H1 (cell line): ENCODE data around the gene TTBK2.

Source experiments
- CEBPB ChIP-seq: IDR thresholded peaks from 2 replicates; pipeline ENCODE4 v1.6.1; 2012; ENCODE audit warnings: low read depth, low read length
- CHD2 ChIP-seq: IDR thresholded peaks from 2 replicates; pipeline ENCODE4 v1.6.1; 2012; ENCODE audit warnings: low read length, improper control_type of control experiment
- EZH2 ChIP-seq: fragments of 200-600 bp; sonication (generic); IDR thresholded peaks from 2 replicates; pipeline ENCODE4 v1.7.1; 2012; ENCODE audit warnings: low read depth, mild to moderate bottlenecking, moderate library complexity, low read length, inconsistent platforms; ENCODE audit not compliant: severe bottlenecking
- GABPA ChIP-seq: IDR thresholded peaks from 2 replicates; pipeline ENCODE4 v1.6.1; 2011; ENCODE audit warnings: mild to moderate bottlenecking, low read length, moderate library complexity, borderline replicate concordance; ENCODE audit not compliant: insufficient read depth
- JUN ChIP-seq: IDR thresholded peaks from 2 replicates; pipeline ENCODE4 v1.6.1; 2011; ENCODE audit warnings: low read depth, mild to moderate bottlenecking, improper control_type of control experiment, low read length
- KDM1A ChIP-seq: fragments of 200-600, 300-600 bp; sonication (generic); IDR thresholded peaks from 2 replicates; pipeline ENCODE4 v1.7.1; 2016; ENCODE audit warnings: mild to moderate bottlenecking, low read length, borderline replicate concordance
- POLR2A ChIP-seq, 2 experiments: IDR thresholded peaks; 1 replicate in 1 of 2; 2 replicates in 1 of 2; pipeline ENCODE4 v1.6.1; 2011; ENCODE audit warnings: low read depth in 2 of 2, low read length in 2 of 2, mild to moderate bottlenecking in 2 of 2; ENCODE audit errors: control extremely low read depth in 1 of 2
- POLR2AphosphoS5 ChIP-seq: IDR thresholded peaks from 2 replicates; pipeline ENCODE4 v1.6.1; 2011; ENCODE audit warnings: low read depth, low read length
- SIN3A ChIP-seq, 2 experiments: IDR thresholded peaks in 1 of 2; conservative IDR thresholded peaks in 1 of 2; 2 replicates each; pipeline ENCODE4 v1.6.1; 2011 to 2012; ENCODE audit warnings: low read length in 2 of 2, improper control_type of control experiment in 1 of 2, low read depth in 1 of 2, mild to moderate bottlenecking in 1 of 2
- SIRT6 ChIP-seq: IDR thresholded peaks from one replicate; pipeline ENCODE4 v1.7.1; 2012; ENCODE audit warnings: low read length, inconsistent platforms
- SP1 ChIP-seq: IDR thresholded peaks from 2 replicates; pipeline ENCODE4 v1.6.1; 2011; ENCODE audit warnings: low read depth, low read length
- USF2 ChIP-seq: IDR thresholded peaks from 2 replicates; pipeline ENCODE4 v1.6.1; 2011; ENCODE audit warnings: low read length, improper control_type of control experiment
- TF ChIP-seq, protein P1 (sequence below), 3 experiments: IDR thresholded peaks; 1 replicate in 2 of 3; 2 replicates in 1 of 3; pipeline versions ENCODE4 v1.5.1 to v1.6.1; 2011; ENCODE audit warnings: low read length in 3 of 3, mild to moderate bottlenecking in 3 of 3, inconsistent platforms in 2 of 3, low read depth in 1 of 3, moderate library complexity in 1 of 3; ENCODE audit not compliant: insufficient read depth in 1 of 3; ENCODE audit errors: control extremely low read depth in 1 of 3

DNA sequence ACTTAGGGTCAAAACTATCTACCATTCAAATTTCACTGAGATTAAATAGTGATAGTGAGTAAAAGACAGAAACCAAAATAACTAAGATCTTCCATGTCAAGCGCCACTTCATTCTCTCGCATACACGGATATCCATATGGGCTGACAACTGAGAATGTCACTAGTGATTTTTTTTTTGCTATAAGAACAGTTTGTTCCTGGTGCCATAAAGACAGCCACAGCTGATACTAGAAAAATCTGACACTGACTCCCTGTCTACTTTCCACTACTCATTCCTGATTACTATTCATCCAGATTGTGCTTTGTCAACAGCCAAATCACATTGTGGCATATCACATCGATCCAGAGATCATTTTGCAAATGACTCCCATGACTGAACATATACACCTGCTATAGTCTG is 137.9 kb downstream of the TTBK2 start:
- no peak for TF ChIP-seq POLR2AphosphoS5
- TF ChIP-seq CEBPB = no peak
- no peak for TF ChIP-seq SIN3A (conservative IDR thresholded peaks at IDR 0.05 in 1 of 2, IDR thresholded peaks at IDR 0.05 in 1 of 2; ENCODE audit: low read depth in 1 of 2, low read length in 2 of 2)
- TF ChIP-seq, protein P1, sequence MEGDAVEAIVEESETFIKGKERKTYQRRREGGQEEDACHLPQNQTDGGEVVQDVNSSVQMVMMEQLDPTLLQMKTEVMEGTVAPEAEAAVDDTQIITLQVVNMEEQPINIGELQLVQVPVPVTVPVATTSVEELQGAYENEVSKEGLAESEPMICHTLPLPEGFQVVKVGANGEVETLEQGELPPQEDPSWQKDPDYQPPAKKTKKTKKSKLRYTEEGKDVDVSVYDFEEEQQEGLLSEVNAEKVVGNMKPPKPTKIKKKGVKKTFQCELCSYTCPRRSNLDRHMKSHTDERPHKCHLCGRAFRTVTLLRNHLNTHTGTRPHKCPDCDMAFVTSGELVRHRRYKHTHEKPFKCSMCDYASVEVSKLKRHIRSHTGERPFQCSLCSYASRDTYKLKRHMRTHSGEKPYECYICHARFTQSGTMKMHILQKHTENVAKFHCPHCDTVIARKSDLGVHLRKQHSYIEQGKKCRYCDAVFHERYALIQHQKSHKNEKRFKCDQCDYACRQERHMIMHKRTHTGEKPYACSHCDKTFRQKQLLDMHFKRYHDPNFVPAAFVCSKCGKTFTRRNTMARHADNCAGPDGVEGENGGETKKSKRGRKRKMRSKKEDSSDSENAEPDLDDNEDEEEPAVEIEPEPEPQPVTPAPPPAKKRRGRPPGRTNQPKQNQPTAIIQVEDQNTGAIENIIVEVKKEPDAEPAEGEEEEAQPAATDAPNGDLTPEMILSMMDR (IDR thresholded peaks at IDR 0.05; ENCODE audit: control extremely low read depth in 1 of 3, insufficient read depth in 1 of 3, low read depth in 1 of 3, low read length in 3 of 3) = no peak
- no peak for TF ChIP-seq JUN
- TF ChIP-seq SP1 = no peak
- no peak for TF ChIP-seq KDM1A
- TF ChIP-seq SIRT6 = no peak
- no peak for TF ChIP-seq GABPA
- no peak for TF ChIP-seq CHD2
- TF ChIP-seq USF2 = no peak
- TF ChIP-seq POLR2A (IDR thresholded peaks at IDR 0.05; ENCODE audit: control extremely low read depth in 1 of 2, low read depth in 2 of 2, low read length in 2 of 2) = no peak
- TF ChIP-seq EZH2 = no peak
